Fibroblast of pulmonary artery (primary cell): ENCODE results near the gene SLC9A7.

Experiments
- DNase-seq: peaks from one replicate; pipeline ENCODE4 v3.0.0-alpha.2; 2010; ENCODE audit warnings: low read depth
- H3K4me3 ChIP-seq: replicated peaks from 2 replicates; pipeline ENCODE4 v1.5.1; 2011; ENCODE audit warnings: low read depth, mild to moderate bottlenecking, control low read depth, low read length, moderate library complexity
- TF ChIP-seq, protein P1 (sequence below): IDR thresholded peaks from 2 replicates; pipeline ENCODE4 v1.5.1; 2011; ENCODE audit warnings: mild to moderate bottlenecking, control low read depth, low read length, inconsistent platforms; ENCODE audit errors: missing control alignments

Gene SLC9A7

GRCh38 chrX:46561824-46562657 is 196.9 kb downstream of the SLC9A7 start:
- DNase-seq: no peak
- H3K4me3 ChIP-seq: no peak overlapping the region
- TF ChIP-seq, protein P1, sequence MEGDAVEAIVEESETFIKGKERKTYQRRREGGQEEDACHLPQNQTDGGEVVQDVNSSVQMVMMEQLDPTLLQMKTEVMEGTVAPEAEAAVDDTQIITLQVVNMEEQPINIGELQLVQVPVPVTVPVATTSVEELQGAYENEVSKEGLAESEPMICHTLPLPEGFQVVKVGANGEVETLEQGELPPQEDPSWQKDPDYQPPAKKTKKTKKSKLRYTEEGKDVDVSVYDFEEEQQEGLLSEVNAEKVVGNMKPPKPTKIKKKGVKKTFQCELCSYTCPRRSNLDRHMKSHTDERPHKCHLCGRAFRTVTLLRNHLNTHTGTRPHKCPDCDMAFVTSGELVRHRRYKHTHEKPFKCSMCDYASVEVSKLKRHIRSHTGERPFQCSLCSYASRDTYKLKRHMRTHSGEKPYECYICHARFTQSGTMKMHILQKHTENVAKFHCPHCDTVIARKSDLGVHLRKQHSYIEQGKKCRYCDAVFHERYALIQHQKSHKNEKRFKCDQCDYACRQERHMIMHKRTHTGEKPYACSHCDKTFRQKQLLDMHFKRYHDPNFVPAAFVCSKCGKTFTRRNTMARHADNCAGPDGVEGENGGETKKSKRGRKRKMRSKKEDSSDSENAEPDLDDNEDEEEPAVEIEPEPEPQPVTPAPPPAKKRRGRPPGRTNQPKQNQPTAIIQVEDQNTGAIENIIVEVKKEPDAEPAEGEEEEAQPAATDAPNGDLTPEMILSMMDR: no peak

- TF ChIP-seq, protein P1: no peak
- no peak overlapping the region for H3K4me3 ChIP-seq
- DNase-seq: peak; percentile 43
Measured at GRCh38 chrX:46559062-46559461, 199.9 kb downstream of the SLC9A7 start.

DNA sequence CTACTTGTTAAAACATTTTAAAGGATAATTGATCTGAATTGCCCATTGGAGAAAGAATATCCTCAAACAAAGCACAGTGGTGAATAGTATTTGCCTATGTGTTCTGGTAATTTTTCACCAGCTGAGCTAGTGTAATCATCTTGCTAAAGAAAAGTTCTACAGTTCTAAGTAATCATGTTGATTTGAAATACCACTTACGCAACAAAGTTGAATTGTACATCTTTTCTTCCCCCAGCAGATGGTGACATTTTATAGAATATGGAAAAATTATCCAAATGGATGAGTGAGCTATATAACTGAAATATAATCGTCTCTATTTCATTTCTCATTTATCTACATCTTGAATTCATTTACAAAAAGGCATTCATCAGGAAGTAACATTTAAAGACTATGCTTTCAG is 204.0 kb downstream of the SLC9A7 start:
- TF ChIP-seq, protein P1: peak; percentile 31
- no peak overlapping the region for H3K4me3 ChIP-seq
- DNase-seq: peak; percentile 66

DNA sequence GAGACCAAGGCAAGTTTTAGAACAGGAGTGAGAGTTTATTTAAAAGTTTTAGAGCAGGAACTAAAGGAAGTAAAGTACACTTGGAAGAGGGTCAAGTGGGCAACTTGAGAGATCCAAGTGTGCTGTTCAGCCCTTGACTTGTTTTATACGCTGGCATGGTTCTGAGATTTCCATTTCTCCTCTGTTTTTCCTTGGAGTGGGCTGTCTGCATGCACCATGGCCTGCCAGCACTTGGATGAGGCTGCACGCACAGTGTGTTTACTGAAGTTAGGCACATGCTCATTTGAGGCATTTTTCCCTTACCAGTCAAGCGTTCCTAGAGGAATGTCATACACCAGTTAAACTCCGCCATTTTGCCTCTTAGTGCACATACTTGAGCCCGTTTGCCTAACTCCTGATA is 205.0 kb downstream of the SLC9A7 start:
- H3K4me3 ChIP-seq: no peak overlapping the region
- TF ChIP-seq, protein P1: no peak
- DNase-seq: no peak

DNA sequence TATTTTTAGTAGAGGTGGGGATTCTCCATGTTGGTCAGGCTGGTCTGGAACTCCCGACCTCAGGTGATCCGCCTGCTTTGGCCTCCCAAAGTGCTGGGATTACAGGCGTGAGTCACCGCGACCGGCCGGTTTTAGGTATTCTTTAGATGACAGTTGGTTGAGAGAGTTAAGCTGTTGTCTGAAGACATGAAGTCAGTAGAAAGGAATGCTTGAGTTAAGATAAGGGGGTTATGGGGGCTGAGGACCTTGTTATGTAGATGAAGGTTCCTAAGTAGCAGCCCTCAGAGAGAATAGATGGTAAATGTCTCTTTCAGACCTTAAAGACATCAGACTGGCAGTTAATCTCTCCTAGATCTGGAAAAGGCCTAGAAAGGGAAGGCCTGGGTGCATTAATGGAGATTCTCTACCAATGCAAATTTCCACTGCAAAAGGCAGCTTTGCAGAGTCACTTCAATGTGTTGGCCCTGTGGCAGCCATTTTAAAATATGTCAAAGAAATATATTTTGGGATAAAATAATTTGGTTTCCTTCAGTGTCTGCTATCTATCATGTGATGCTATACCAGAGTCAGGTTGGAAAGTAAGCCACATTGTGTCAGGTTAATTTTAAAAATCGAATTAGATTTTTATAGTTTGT is 207.3 kb downstream of the SLC9A7 start:
- TF ChIP-seq, protein P1: no peak
- peak; percentile 82 for DNase-seq
- H3K4me3 ChIP-seq: no peak overlapping the region

GRCh38 chrX:46549914-46550313 is 209.0 kb downstream of the SLC9A7 start:
- no peak overlapping the region for H3K4me3 ChIP-seq
- DNase-seq: no peak
- TF ChIP-seq, protein P1: no peak
